HL-60 (cell line): Measurements from ENCODE around the gene INTS1.

Source experiments
- GABPA ChIP-seq: IDR thresholded peaks from 2 replicates; pipeline ENCODE4 v1.6.1; 2012; ENCODE audit warnings: low read depth
- TF ChIP-seq, protein P1 (sequence below): IDR thresholded peaks from one replicate; pipeline ENCODE4 v1.5.1; 2011; ENCODE audit warnings: low read length, control low read depth, inconsistent platforms; ENCODE audit not compliant: insufficient read depth

DNA sequence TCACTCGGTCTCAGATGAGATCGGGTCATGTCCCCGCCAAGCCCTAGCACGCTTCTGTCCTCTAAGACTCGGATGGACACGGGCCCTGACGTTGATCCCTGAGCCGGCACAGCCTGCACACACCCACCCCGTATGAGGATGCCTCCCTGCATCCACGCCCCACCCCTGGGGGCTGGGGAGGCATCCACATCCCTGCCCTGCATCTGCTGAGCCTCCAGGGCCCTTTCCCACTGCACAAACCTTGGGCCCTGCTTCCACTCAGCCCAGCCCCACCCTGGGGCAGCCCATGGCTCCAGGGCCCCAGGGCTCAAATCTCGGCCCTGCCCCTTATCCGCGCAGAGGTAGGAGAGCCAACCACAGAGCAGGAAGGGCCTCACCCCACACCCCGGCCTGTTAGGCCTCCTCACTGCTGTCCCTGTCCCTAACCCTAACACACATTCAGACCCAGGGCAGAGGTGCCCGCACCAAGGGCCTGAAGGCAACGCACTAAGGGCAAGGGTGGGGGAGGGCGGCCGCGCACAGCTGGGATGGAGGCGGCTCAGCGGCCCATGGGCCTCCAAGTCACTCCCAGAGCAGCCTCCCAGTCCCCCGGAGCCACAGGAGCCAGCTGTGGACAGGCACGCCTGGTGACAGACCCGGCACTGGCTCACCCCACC is 35.4 kb downstream of the INTS1 start:
- TF ChIP-seq, protein P1, sequence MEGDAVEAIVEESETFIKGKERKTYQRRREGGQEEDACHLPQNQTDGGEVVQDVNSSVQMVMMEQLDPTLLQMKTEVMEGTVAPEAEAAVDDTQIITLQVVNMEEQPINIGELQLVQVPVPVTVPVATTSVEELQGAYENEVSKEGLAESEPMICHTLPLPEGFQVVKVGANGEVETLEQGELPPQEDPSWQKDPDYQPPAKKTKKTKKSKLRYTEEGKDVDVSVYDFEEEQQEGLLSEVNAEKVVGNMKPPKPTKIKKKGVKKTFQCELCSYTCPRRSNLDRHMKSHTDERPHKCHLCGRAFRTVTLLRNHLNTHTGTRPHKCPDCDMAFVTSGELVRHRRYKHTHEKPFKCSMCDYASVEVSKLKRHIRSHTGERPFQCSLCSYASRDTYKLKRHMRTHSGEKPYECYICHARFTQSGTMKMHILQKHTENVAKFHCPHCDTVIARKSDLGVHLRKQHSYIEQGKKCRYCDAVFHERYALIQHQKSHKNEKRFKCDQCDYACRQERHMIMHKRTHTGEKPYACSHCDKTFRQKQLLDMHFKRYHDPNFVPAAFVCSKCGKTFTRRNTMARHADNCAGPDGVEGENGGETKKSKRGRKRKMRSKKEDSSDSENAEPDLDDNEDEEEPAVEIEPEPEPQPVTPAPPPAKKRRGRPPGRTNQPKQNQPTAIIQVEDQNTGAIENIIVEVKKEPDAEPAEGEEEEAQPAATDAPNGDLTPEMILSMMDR, result no peak
- TF ChIP-seq GABPA, result no peak
